Upper lobe of left lung (tissue), 4 donors: ENCODE data around the gene SLC28A2.

Experiments
- CTCF ChIP-seq, 6 experiments: fragments of 450-650 bp in 4 of 6; fragments of 200-600 bp in 2 of 6; sonication (generic) in 2 of 6; IDR thresholded peaks; one replicate each; pipeline ENCODE4 v1.5.1; 2016 to 2019; ENCODE audit warnings: antibody characterized with exemption in 6 of 6
- POLR2AphosphoS5 ChIP-seq, 2 donors: sonication (generic); formaldehyde crosslinking; IDR thresholded peaks; one replicate each; pipeline ENCODE4 v1.5.1; 2017; ENCODE audit warnings: antibody characterized with exemption in 2 of 2

DNA sequence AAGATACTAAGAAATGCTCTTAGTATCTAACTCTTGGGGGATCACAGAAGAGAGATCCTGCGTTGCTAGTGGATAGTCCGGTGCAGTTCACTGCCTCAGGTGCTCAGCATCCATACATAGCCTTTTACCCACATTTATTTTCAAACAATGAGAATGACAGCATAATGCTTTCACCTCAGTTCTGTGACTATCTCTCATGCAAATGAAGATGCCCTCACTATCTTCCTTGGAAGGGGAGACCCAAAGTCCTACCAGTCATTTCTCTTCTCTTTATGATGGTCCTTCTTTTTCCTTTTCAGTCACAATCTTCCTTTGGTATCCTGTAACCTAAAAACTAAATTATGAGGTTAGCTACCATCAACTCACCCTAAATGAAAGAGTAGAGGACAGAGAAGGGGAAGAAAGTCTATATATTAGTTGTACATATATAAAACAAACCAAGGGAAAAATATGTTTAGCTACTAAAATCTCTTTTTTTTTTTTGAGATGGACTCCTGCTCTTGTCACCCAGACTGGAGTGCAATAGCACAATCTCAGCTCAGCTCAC lies 30.9 kb upstream of the SLC28A2 start:
- no peak for TF ChIP-seq CTCF (IDR thresholded peaks at IDR 0.05)
- no peak for TF ChIP-seq POLR2AphosphoS5 (IDR thresholded peaks at IDR 0.05)
